ENCODE data around the gene LHB. TPM values are rescaled to one million over a fixed set of nuclear protein-coding genes. Genes with fewer than 3 reads are reported as not detected.
"Not testable (repeated sequence)": the region's sequence is repeated elsewhere in the genome, so short reads cannot be mapped to it uniquely, and the experiment has no call there.

LHB gene
- total RNA-seq, 2 experiments from 2014 or later, result not detected

DNA sequence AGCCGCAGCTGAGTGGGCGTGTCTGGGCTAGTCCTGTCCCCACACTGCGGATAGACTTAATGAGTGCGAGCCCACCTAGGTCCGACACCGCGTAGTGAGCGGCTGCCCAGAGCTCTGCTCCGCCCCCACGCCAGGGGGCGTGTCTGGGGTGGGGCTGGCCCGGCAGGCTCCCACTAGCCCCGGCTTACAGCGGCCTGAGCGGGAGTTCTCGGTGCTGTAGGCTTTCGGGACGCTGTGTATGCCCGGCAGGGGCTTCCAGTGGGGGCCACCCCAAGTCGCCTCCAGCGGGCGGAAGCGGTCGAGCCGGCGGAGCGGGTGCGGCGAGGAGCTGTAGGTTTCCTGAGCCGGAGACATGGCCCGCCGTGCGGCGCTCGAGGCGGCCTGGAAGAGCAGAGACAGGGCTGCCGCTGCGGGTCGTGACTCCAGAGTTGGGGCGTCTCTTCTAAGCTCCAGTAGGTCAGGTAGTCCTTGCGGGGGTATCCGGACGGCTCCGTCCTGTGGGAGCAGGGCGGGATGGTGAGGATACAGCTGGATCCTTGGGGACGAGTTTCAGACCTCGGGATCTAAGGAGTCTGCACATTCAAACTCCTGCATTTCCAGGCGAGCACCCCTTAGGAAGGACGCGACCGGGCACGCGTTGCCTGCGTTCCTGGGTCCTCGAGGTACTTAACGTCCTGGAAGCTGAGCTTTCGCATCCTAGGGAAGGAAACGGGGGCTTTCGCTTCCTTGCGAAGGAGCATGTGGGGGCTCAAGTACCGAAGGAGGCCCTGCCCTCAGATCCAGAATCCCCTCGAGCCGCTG, 39.4 kb upstream of the LHB start:
- H3K27ac Mint-ChIP-seq, result no peak overlapping the region
- peak; percentile 67 for DNase-seq
- no peaks in the 10 kb centered on the region for H3K9me3 Mint-ChIP-seq
- H3K4me3 Mint-ChIP-seq, result peak overlapping the region; percentile 71
- H3K4me1 Mint-ChIP-seq (ENCODE audit: low read depth), result peaks cover 22% of the 10 kb centered on the region
- peaks cover 40% of the 10 kb centered on the region for H3K27me3 Mint-ChIP-seq (ENCODE audit: low read depth)
- no peaks in the 10 kb centered on the region for H3K36me3 Mint-ChIP-seq (ENCODE audit: low read depth)
- CTCF ChIA-PET, result interaction anchor here (0.7 to 0.9 kb wide), 3 partner anchors 50 to 262 kb away, joined by 3 read pairs; no protein-coding TSS in a partner anchor
- intact Hi-C loops (cut with micrococcal nuclease), result loop anchor here (5.0 kb wide), 1 partner anchor 91 kb away; no protein-coding TSS in a partner anchor

DNA sequence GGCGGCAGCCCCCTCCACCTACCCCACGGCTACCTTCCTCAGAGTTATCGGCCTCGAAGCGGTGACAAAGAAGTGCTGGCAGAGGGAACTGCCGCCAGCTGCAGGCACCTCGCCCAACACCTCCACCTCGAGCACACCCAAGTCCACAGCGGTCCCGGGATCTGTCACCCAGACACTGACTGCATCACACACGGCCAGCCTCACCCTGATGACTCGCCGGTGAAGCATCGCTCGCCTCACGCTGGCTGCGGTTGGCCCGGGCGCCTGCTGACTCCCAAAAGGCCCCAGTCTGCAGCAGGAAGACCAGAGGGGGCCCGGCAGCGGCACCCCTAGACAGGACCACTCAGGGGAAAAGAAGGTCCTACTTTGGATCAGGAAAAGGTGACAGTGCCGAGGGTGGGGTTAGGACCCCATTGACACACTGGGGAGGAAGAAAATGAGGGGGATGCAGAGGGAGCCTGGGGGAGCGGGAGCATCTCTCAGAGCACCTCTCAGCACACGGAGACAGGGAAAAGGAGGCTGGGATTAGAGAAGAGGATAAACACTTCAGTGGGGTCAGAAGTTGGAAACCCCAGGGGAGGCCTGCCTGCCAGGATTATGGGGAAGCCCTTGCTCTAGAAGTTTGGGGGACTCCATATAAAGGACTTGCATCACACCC, 33.6 kb upstream of the LHB start:
- H3K4me1 Mint-ChIP-seq (ENCODE audit: low read depth); H3K4me3 Mint-ChIP-seq; H3K27me3 Mint-ChIP-seq (ENCODE audit: low read depth); H3K9me3 Mint-ChIP-seq; CTCF ChIA-PET; H3K27ac Mint-ChIP-seq; intact Hi-C loops (cut with micrococcal nuclease); H3K36me3 Mint-ChIP-seq (ENCODE audit: low read depth); DNase-seq: not testable (repeated sequence)

DNA sequence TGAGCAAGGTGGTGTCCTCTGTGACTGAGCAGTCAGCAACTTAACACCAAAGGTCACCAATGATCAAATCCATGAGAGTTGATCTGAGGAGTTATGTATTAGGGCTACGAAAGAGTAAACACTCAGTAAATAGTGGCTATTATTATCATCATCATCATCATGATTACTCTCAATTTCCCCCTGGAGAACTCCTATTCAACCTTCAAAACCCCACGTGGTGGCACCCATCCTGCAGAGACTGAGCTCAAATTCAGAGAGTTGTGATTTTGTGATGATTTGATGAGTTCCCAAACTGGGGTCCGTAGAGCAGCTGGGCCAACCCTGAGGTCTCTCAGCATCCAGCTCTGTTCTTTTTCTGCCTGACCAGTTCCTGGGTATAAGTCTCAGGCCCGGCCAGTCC, 32.9 kb upstream of the LHB start:
- H3K4me3 Mint-ChIP-seq; DNase-seq; CTCF ChIA-PET; H3K9me3 Mint-ChIP-seq; H3K36me3 Mint-ChIP-seq (ENCODE audit: low read depth); intact Hi-C loops (cut with micrococcal nuclease); H3K27me3 Mint-ChIP-seq (ENCODE audit: low read depth); H3K27ac Mint-ChIP-seq; H3K4me1 Mint-ChIP-seq (ENCODE audit: low read depth): not testable (repeated sequence)

DNA sequence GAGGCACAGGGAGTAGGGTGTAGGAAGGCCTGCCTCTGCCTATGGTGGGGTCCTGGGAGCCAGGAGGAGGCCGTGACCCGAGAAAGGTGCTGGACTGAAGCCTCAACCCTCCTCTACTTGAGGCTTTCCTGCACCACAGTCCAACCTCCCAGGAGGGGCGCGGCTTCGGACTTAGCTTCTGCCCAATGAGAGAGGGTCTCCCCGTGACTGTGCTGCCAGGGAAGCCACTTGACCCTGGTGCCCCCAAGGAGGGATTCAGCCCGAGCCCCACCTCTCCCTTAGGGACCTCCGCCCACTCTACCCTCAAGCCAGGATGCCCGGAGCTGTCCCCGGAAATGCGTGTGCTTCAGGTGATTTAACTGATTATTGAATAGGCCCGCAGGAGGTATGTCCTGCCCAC, 32.1 kb upstream of the LHB start, which contains the start of gene CGB8:
CGB8 (minus strand) TSS at position 101 of the 400 bp plus-strand sequence. CDS start 372 bp downstream, outside the sequence.
- H3K9me3 Mint-ChIP-seq; intact Hi-C loops (cut with micrococcal nuclease); H3K4me1 Mint-ChIP-seq (ENCODE audit: low read depth); H3K27ac Mint-ChIP-seq; DNase-seq; H3K4me3 Mint-ChIP-seq; H3K36me3 Mint-ChIP-seq (ENCODE audit: low read depth); H3K27me3 Mint-ChIP-seq (ENCODE audit: low read depth); CTCF ChIA-PET: not testable (repeated sequence)

DNA sequence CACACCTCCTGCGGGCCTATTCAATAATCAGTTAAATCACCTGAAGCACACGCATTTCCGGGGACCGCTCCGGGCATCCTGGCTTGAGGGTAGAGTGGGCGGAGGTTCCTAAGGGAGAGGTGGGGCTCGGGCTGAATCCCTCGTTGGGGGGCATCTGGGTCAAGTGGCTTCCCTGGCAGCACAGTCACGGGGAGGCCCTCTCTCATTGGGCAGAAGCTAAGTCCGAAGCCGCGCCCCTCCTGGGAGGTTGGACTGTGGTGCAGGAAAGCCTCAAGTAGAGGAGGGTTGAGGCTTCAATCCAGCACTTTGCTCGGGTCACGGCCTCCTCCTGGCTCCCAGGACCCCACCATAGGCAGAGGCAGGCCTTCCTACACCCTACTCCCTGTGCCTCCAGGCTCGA, 26.7 kb upstream of the LHB start, which contains the start of gene CGB5:
CGB5 (plus strand) TSS at position 301 of the 400 bp plus-strand sequence. CDS start 362 bp downstream, outside the sequence.
- H3K27ac Mint-ChIP-seq; DNase-seq; H3K4me1 Mint-ChIP-seq (ENCODE audit: low read depth); CTCF ChIA-PET; H3K27me3 Mint-ChIP-seq (ENCODE audit: low read depth); H3K36me3 Mint-ChIP-seq (ENCODE audit: low read depth); H3K9me3 Mint-ChIP-seq; H3K4me3 Mint-ChIP-seq; intact Hi-C loops (cut with micrococcal nuclease): not testable (repeated sequence)

DNA sequence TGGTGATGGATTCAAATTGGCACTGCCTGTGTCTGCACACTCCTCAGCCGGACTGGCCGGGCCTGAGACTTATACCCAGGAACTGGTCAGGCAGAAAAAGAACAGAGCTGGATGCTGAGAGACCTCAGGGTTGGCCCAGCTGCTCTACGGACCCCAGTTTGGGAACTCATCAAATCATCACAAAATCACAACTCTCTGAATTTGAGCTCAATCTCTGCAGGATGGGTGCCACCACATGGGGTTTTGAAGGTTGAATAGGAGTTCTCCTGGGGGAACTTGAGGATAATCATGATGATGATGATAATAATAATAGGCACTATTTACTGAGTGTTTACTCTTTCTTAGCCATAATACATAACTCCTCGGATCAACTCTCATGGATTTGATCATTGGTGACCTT, 25.8 kb upstream of the LHB start:
- CTCF ChIA-PET; H3K36me3 Mint-ChIP-seq (ENCODE audit: low read depth); H3K27ac Mint-ChIP-seq; H3K4me3 Mint-ChIP-seq; H3K27me3 Mint-ChIP-seq (ENCODE audit: low read depth); DNase-seq; H3K4me1 Mint-ChIP-seq (ENCODE audit: low read depth); intact Hi-C loops (cut with micrococcal nuclease); H3K9me3 Mint-ChIP-seq: not testable (repeated sequence)

DNA sequence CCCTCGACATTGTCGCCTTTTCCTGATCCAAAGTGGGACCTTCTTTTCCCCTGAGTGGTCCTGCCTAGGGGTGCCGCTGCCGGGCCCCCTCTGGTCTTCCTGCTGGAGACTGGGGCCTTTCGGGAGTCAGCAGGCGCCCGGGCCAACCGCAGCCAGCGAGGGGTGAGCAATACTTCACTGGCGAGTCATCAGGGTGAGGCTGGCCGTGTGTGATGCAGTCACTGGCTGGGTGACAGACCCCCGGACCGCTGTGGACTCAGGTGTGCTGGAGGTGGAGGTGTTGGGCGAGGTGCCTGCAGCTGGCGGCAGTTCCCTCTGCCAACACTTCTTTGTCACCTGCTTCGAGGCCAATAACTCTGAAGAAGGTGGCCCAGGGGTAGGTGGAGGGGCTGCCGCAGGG, 25.3 kb upstream of the LHB start:
- no peaks in the 10 kb centered on the region for H3K36me3 Mint-ChIP-seq (ENCODE audit: low read depth)
- no peak overlapping the region for H3K27ac Mint-ChIP-seq
- intact Hi-C loops (cut with micrococcal nuclease), result no loop called here
- no peaks in the 10 kb centered on the region for H3K9me3 Mint-ChIP-seq
- no peaks in the 10 kb centered on the region for H3K4me1 Mint-ChIP-seq (ENCODE audit: low read depth)
- no peak overlapping the region for H3K4me3 Mint-ChIP-seq
- no peak for DNase-seq
- CTCF ChIA-PET, result no interaction called here
- H3K27me3 Mint-ChIP-seq (ENCODE audit: low read depth), result no peaks in the 10 kb centered on the region

DNA sequence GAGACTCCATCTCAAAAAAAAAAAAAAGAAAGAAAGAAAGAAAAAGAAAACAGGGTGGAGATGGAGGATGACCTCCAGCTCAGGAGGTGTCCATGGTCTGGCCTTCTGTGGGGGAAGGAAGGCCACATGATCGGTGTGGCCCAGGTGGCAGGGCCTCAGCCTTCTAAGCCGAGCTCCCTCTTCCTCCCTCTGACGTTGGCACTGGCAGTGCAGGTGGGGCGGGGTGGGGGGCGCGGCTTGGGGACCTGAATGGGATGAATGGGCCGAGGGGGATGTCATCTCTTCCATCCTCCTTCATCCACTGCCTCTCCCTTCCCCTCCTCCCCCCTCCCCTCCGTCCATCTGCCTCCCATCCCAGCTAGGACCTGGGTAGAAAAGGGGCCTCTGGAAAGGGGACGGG, 22.8 kb upstream of the LHB start:
- CTCF ChIA-PET; intact Hi-C loops (cut with micrococcal nuclease); H3K36me3 Mint-ChIP-seq (ENCODE audit: low read depth); DNase-seq; H3K4me3 Mint-ChIP-seq; H3K27ac Mint-ChIP-seq; H3K9me3 Mint-ChIP-seq; H3K4me1 Mint-ChIP-seq (ENCODE audit: low read depth); H3K27me3 Mint-ChIP-seq (ENCODE audit: low read depth): not testable (repeated sequence)

DNA sequence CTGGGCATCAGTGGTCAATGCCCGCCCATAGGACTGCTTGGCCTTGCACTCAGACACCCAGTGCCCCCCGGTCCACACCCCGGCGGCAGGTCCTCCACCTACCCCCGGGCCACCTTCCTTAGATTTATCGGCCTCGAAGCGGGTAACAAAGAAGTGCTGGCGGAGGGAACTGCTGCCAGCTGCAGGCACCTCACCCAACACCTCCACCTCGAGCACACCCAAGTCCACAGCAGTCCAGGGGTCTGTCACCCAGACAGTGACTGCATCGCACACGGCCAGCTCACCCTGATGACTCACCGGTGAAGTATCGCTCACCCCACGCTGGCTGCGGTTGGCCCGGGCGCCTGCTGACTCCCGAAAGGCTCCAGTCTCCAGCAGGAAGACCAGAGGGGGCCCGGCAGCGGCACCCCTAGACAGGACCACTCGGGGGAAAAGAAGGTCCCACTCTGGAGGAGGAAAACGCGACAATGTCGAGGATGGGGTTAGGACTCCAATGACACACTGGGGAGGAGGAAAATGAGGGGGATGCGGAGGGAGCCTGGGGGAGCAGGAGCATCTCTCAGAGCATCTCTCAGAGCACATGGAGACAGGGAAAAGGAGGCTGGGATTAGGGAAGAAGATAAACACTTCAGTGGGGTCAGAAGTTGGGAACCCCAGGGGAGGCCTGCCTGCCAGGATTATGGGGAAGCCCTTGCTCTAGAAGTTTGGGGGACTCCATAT, 21.8 kb upstream of the LHB start:
- H3K27ac Mint-ChIP-seq; H3K4me3 Mint-ChIP-seq; DNase-seq; H3K9me3 Mint-ChIP-seq; CTCF ChIA-PET; H3K4me1 Mint-ChIP-seq (ENCODE audit: low read depth); H3K36me3 Mint-ChIP-seq (ENCODE audit: low read depth); intact Hi-C loops (cut with micrococcal nuclease); H3K27me3 Mint-ChIP-seq (ENCODE audit: low read depth): not testable (repeated sequence)

DNA sequence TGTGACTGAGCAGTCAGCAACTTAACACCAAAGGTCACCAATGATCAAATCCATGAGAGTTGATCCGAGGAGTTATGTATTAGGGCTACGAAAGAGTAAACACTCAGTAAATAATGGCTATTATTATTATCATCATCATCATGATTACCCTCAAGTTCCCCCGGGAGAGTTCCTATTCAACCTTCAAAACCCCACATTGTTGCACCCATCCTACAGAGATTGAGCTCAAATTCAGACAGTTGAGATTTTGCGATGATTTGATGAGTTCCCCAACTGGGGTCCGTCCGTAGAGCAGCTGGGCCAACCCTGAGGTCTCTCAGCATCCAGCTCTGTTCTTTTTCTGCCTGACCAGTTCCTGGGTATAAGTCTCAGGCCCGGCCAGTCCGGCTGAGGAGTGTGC, 21.2 kb upstream of the LHB start:
- H3K36me3 Mint-ChIP-seq (ENCODE audit: low read depth); DNase-seq; H3K4me1 Mint-ChIP-seq (ENCODE audit: low read depth); intact Hi-C loops (cut with micrococcal nuclease); H3K27ac Mint-ChIP-seq; H3K9me3 Mint-ChIP-seq; H3K27me3 Mint-ChIP-seq (ENCODE audit: low read depth); H3K4me3 Mint-ChIP-seq: not testable (repeated sequence)
- CTCF ChIA-PET, result interaction anchor here (0.6 kb wide), 1 partner anchor 105 kb away, joined by 4 read pairs; no protein-coding TSS in a partner anchor

DNA sequence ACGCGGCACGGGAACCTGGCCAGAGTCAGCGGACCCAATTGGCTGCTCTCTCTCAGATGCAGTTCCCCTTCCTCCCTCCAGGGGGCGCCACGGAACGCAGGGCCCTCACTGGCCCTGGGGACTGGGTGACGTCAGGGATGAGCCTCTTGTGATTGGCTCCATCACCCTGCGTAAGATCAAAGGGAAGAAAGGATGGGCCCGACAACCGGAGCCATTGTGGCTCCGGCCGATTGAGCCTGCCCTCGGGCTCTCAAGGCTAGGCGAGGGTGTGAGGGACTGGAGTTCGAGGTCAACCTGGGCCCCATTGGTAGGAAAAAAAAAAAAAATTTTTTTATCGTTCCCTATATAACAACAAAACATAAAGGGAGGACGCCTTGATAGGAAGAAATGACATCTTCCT, 19.9 kb upstream of the LHB start, which contains the start of gene CGB1:
CGB1 (minus strand) TSS at position 81 of the 400 bp plus-strand sequence. CDS start 184 bp downstream, outside the sequence.
- H3K4me3 Mint-ChIP-seq; H3K27ac Mint-ChIP-seq; H3K36me3 Mint-ChIP-seq (ENCODE audit: low read depth); intact Hi-C loops (cut with micrococcal nuclease); CTCF ChIA-PET; H3K9me3 Mint-ChIP-seq; H3K4me1 Mint-ChIP-seq (ENCODE audit: low read depth); H3K27me3 Mint-ChIP-seq (ENCODE audit: low read depth): not testable (repeated sequence)
- DNase-seq, result peak; percentile 66

DNA sequence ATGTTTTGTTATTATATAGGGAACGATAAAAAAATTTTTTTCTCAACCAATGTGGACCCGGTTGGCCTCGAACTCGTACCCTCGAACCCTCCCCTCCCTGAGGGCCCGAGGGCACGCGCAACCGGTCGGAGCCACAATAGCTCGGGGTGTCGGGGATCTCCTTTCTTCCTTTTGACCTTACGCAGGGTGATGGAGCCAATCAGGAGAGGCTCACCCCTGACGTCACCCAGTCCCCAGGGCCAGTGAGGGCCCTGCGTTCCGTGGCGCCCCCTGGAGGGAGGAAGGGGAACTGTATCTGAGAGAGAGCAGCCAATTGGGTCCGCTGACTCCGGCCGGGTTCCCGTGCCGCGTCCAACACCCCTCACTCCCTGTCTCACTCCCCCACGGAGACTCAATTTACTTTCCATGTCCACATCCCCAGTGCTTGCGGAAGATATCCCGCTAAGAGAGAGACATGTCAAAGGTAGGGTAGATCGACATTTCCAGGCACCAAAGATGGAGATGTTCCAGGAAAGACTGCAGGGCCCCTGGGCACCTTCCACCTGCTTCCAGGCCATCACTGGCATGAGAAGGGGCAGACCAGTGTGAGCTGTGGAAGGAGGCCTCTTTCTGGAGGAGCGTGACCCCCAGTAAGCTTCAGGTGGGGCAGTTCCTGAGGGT, 14.9 kb upstream of the LHB start, which contains the start of gene CGB2:
CGB2 (plus strand) TSS at position 249 of the 660 bp plus-strand sequence; CDS start at position 455, 206 bp downstream.
- not testable (repeated sequence) for H3K9me3 Mint-ChIP-seq; H3K27me3 Mint-ChIP-seq (ENCODE audit: low read depth); H3K4me1 Mint-ChIP-seq (ENCODE audit: low read depth); H3K36me3 Mint-ChIP-seq (ENCODE audit: low read depth)
- peak within 1 kb of the TSS; percentile 17 for H3K27ac Mint-ChIP-seq
- peak; percentile 81 for DNase-seq
- intact Hi-C loops (cut with micrococcal nuclease), result loop anchor here (1.0 kb wide), 1 partner anchor 38 kb away; the partner anchor contains the start of genes GYS1 and RUVBL2
- peak within 1 kb of the TSS; percentile 7 for H3K4me3 Mint-ChIP-seq
- CTCF ChIA-PET, result interaction anchor here (0.6 to 1.2 kb wide), 4 partner anchors 13 to 38 kb away, joined by 3 to 6 read pairs (median 3); partner anchors contain the start of gene RUVBL2

All from activated naive CD4-positive, alpha-beta T cell treated with anti-CD3 and anti-CD28 coated beads for 36 hours (primary cell).